NCI-H1417 treated with DMSO at 0.1 percent for 48 hours (cell line): ENCODE measurements around the gene RBM33.

Experiments
- DNase-seq: peaks from one replicate; lab custom pipeline; 2025; lab: John Stamatoyannopoulos, UW

Gene RBM33

GRCh38 chr7:155796381-155797261, 152.2 kb downstream of the RBM33 start:
- DNase-seq, result no peak

GRCh38 chr7:155797262-155798250, 153.1 kb downstream of the RBM33 start:
- no peak for DNase-seq

DNA sequence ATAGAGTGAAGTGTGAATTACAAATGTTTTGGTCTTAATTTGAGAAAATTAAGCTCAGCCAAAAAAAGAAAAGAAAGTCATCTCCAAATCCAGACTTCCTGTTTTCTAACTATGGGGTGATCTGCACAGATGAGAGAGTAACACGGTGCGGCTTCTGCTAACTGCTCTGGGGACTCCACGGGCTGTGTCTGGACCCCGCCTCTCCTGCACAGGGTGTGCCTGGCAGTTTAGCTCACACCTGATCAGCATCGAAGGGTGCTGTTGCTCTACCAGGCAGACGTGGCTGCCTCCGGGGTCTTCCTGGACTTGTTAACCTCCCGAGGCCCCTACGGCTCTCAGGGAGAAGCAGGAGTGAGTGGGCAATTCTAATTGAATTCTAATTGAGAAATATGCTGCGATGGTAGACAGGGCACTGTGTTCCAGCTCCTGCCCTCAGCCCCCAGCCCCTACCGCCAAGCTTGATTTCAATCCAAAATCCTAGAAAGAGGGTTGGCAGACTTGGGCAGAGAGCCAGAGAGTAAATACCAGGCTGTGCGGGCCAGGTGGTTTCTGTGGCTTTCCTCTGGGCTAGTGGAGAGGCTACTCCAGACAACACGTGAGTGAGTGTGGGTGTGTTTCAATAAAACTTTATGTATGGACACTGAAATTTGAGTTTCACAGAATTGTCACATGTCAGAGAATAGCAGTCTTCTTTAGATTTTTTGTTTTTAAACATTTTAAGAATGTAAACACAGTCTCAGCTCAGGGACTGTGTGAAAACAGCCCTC, 154.4 kb downstream of the RBM33 start:
- no peak for DNase-seq

DNA sequence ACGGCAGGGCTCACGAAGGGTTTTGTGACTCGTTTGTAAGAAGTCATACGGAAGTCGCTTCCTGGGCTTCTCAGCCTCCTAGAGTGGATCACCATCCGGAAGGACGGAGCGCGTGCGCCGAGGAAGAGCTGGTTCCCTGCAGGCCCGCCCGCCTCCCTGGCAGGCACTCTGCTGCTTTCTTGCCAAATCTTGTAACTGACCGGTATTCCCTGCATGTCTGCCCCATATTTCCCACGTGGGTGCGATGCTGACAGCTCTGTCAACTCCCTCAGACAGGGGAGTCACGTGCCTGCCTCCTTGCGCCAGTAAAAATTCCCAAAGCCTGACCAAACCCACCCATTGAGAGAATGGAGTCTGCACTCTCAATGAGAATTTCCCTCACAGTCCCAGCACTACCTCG, 155.1 kb downstream of the RBM33 start:
- no peak for DNase-seq

DNA sequence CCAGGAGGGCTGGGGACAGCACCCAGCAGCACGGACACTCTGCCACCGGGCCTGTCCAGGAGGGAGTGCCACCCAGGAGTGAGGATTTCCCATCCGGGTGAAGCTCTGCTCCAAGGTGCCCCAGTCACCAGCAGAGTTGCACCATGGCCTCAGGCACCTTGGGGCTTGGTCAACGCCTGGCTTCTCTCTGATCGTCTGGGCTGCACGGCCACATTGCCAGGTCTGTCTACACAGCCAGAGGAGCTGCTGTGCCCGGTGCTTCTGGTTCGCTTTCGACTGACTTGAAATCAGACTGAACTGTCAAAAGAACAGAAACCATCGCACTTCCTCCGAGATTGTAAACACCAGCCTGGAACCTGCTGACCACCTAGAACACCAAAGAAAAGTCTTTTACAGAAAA, 155.8 kb downstream of the RBM33 start:
- no peak for DNase-seq

- DNase-seq, result no peak
Measured at GRCh38 chr7:155800741-155801267, 156.3 kb downstream of the RBM33 start.

DNA sequence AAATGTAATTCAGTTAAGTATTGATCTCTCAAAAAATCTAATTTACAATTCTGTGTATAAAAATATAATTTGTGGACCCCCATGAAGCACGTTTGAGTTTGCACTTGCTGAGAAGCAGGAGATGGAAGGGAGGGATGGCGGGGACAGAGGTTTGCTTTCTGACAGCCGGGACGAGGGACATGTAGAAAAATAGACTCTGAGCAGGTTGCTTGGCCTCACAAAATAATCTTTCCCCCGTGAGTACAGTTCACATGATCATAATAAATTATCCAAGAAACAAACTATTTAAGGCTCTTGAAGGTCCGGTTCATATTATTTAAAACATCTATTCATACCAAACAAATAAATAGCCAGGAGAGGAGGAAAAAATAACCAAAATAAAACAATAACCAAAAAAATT, 157.8 kb downstream of the RBM33 start:
- DNase-seq, result no peak

- no peak for DNase-seq
Measured at GRCh38 chr7:155802906-155803417, 158.5 kb downstream of the RBM33 start.

DNA sequence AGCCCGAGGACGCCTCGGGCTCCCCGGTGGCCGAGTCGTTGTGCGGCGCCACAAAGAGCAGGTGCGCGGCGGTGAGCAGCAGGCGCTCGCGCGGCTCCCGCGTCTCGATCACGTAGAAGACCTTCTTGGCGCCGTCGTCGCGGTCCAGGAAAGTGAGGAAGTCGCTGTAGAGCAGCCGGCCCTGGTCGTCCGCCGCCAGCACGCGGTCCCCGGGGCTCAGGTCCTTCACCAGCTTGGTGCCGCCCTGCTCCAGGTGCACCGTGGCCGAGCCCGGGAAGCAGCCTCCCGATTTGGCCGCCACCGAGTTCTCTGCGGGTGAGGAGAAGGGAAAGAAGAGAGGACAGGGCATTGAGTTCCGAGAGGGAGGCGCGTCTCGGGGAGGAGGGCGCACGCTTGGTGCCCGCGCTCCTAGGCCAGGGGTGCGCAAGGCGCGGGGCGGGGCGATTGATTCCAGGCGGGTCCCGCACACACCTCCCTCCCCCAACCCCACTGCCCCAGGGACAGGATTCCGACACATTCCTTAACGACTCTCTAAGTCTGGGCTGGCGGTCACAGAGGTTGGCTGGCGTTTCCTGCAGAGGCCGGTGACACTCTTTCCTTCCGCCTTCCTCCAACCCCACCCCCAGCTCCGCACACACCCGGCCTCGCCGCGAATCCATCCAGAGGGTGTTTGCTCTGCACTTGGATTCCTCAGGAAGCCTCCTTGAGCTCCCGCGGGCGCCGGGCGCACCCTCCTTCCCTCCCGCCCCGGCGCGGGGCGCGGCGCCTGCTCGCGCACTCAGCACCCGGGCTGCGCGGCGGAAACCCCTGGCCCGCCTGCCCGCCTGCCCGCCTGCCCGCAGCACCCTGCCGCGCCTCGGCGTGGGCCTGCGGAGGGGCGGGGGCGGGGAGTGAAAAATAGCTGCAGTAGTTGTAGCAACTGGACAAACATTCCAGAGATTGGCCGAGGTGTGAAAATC, 159.2 kb downstream of the RBM33 start:
- no peak for DNase-seq

GRCh38 chr7:155804431-155804831, 160.0 kb downstream of the RBM33 start:
- DNase-seq, result no peak

- DNase-seq, result no peak
Measured at GRCh38 chr7:155804897-155805825, 160.7 kb downstream of the RBM33 start.

GRCh38 chr7:155805826-155806095, 161.3 kb downstream of the RBM33 start:
- no peak for DNase-seq

GRCh38 chr7:155806096-155806871, 161.8 kb downstream of the RBM33 start:
- DNase-seq, result no peak

DNA sequence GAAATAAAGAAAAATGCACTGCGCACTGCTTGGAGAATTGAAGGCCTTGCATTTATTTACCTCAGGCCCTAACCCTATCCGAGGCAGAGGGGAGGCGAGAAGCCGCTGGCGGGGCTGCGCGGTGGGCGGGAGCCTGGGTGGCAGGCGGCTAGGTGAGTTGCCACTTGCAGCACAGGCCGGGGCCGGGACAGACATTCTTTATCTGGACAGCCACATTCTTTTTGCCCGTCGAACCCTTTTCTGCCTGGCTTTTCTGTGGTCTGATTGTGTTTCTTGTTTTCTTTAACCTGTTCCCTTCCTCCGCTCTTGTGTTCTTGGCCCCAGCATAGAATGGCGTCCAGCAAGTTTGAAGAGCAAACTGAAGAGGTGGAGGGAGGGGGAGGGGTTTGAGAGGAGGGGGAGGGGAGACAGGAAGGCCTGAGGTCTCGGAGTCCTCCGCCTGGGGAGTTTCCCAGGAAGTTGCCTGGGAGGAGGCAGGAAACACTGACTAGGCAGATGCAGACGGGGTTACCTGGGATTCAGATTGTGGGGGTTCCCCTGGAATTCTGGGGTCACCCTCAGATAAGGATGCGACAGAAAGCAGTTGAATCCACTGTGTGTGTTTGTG, 162.7 kb downstream of the RBM33 start:
- no peak for DNase-seq

GRCh38 chr7:155807789-155808548, 163.5 kb downstream of the RBM33 start:
- DNase-seq, result no peak

DNA sequence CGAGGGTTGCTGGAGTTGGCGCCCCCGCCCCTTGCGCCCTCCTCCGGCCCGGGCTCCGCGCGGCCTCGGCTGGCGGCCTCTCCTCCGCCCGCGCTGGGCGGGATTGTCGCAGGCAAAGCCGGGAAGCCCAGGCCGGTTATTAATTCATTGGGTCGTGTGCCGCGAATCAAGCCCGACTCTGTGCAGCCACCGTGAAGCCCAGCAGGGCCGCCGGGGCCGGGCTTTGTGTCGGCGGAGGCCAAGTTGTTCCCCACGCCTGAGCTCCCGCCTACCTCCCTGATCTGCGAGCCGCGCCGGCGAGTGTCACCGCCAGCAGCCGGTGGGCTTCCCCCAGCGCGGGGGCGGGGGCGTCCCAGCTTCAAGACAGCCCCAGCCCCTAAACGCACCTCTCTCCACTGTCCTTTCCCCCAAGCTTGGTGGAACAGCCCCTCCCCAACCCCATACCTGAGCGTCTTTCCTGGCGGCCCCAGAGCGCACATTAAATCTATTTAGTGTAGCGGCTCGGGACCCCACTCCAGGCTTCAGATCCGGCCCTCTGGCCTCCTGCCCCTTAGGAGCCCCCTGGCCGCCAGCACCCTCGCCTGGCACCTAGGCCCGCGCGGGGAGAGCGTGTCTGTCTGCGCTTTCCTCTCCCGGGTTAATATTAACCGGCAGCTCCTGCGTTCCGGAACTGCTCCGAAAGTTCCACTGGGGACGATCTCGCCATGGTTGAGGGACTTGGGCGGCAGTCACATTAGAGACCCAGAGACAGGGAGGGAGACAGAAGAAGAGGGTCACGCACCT, 164.3 kb downstream of the RBM33 start:
- DNase-seq, result no peak
